ENCODE measurements around the gene LENG1. TPM values are rescaled to one million over a fixed set of nuclear protein-coding genes. Genes with fewer than 3 reads are reported as not detected.
A peak's percentile ranks its signal among the peaks of the same experiment; 100 is the strongest.

The LENG1 gene
- total and polyA plus RNA-seq, 9 of the 15 experiments (the other 6 are each of a cell fraction or from before 2014, with no cell fraction given), result 0.30 to 10.5 (median 4.7) TPM

DNA sequence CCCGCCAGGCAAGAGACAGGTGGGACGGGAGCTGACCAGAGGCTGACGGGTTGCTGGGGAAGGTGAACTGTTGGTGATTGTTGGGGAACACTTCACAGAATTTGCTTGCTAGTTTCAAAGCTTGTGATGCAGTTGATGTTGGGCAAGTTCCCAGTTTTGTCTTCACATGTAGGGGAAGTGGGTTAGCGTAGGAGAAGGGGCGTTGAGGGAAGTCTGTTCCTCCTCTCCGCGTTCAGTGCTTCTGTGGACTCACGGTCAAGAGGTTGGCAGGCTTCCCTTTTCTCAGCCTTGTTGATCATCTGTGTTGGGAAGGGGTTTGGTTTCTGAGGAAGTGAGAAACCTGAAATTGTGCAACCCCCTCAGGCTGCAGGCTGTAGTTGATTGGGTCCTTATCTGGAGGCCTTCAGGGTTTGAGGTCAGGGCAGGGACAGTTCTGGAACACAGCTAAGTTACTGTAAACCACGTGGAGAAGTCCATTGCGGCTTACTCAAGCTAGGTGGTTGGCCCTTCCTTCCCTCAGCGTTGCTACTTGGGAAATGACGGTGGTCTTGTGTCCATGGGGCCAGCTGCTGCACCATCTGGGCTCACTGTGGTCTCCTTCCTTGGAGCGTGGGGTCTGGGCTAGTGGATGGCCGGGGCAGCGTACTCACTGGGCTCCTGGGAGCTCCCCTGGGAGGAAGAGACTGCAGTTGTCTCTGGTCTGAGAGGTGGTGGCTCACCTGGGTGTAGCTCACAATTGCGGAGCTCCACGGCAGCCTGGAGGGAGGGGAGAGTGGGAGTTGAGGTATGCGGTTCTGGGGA is 48.7 kb upstream of the LENG1 start (continued):
- TF ChIP-seq, protein P1, sequence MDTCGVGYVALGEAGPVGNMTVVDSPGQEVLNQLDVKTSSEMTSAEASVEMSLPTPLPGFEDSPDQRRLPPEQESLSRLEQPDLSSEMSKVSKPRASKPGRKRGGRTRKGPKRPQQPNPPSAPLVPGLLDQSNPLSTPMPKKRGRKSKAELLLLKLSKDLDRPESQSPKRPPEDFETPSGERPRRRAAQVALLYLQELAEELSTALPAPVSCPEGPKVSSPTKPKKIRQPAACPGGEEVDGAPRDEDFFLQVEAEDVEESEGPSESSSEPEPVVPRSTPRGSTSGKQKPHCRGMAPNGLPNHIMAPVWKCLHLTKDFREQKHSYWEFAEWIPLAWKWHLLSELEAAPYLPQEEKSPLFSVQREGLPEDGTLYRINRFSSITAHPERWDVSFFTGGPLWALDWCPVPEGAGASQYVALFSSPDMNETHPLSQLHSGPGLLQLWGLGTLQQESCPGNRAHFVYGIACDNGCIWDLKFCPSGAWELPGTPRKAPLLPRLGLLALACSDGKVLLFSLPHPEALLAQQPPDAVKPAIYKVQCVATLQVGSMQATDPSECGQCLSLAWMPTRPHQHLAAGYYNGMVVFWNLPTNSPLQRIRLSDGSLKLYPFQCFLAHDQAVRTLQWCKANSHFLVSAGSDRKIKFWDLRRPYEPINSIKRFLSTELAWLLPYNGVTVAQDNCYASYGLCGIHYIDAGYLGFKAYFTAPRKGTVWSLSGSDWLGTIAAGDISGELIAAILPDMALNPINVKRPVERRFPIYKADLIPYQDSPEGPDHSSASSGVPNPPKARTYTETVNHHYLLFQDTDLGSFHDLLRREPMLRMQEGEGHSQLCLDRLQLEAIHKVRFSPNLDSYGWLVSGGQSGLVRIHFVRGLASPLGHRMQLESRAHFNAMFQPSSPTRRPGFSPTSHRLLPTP (IDR thresholded peaks at IDR 0.05; ENCODE audit: borderline replicate concordance, extremely low read depth, insufficient read length), result no peak
- TF ChIP-seq NFATC3 (IDR thresholded peaks at IDR 0.05), result no peak
- 0 out of 2 replicates have a peak, but pooled peaks have one; percentile 60 for TF ChIP-seq BCL6 (CRISPR knock-in tag; IDR thresholded peaks at IDR 0.05)
- TF ChIP-seq NEUROD1 (IDR thresholded peaks at IDR 0.05; ENCODE audit: borderline replicate concordance, low read depth, low read length, partially characterized antibody), result no peak
- TF ChIP-seq RBBP5 (IDR thresholded peaks at IDR 0.05; ENCODE audit: borderline replicate concordance, insufficient read depth, low read length, poor library complexity, severe bottlenecking), result peak; percentile 54
- no peak for TF ChIP-seq JUNB (CRISPR knock-in tag; conservative IDR thresholded peaks at IDR 0.05)
- TF ChIP-seq SREBF1 (IDR thresholded peaks at IDR 0.05; ENCODE audit: borderline replicate concordance, low read depth, low read length), result no peak; the same call in 1 of the 2 replicates
- TF ChIP-seq, protein P2, sequence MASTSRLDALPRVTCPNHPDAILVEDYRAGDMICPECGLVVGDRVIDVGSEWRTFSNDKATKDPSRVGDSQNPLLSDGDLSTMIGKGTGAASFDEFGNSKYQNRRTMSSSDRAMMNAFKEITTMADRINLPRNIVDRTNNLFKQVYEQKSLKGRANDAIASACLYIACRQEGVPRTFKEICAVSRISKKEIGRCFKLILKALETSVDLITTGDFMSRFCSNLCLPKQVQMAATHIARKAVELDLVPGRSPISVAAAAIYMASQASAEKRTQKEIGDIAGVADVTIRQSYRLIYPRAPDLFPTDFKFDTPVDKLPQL (IDR thresholded peaks at IDR 0.05; ENCODE audit: extremely low read depth, insufficient read length), result no peak
- peak in 1 of 2 experiments; percentile 97; a peak in 3 of 4 replicates for TF ChIP-seq HDAC1 (IDR thresholded peaks at IDR 0.05)
- TF ChIP-seq NFRKB (IDR thresholded peaks at IDR 0.05; ENCODE audit: low read depth), result no peak
- TF ChIP-seq ZNF354B (CRISPR knock-in tag; IDR thresholded peaks at IDR 0.05), result no peak
- TF ChIP-seq CBX3 (IDR thresholded peaks at IDR 0.05; ENCODE audit: borderline replicate concordance in 1 of 2, low read length in 2 of 2), result peak in 1 of 2 experiments; percentile 77; a peak in 1 of 3 replicates
- no peak for TF ChIP-seq ZNF224 (CRISPR knock-in tag; IDR thresholded peaks at IDR 0.05)
- peak; percentile 78 to 86 for TF ChIP-seq MLLT1 (IDR thresholded peaks at IDR 0.05)
- TF ChIP-seq ZNF184 (CRISPR knock-in tag; IDR thresholded peaks at IDR 0.05), result no peak
- TF ChIP-seq, protein P3, sequence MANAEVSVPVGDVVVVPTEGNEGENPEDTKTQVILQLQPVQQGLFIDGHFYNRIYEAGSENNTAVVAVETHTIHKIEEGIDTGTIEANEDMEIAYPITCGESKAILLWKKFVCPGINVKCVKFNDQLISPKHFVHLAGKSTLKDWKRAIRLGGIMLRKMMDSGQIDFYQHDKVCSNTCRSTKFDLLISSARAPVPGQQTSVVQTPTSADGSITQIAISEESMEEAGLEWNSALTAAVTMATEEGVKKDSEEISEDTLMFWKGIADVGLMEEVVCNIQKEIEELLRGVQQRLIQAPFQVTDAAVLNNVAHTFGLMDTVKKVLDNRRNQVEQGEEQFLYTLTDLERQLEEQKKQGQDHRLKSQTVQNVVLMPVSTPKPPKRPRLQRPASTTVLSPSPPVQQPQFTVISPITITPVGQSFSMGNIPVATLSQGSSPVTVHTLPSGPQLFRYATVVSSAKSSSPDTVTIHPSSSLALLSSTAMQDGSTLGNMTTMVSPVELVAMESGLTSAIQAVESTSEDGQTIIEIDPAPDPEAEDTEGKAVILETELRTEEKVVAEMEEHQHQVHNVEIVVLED (CRISPR knock-in tag; IDR thresholded peaks at IDR 0.05), result no peak
- TF ChIP-seq ZNF740 (CRISPR knock-in tag; IDR thresholded peaks at IDR 0.05), result no peak
- TF ChIP-seq ZNF740 (tag; IDR thresholded peaks at IDR 0.05), result no peak
- no peak for TF ChIP-seq CBX5 (IDR thresholded peaks at IDR 0.05; ENCODE audit: borderline replicate concordance, low read depth)
- TF ChIP-seq STAT5B (CRISPR knock-in tag; IDR thresholded peaks at IDR 0.05), result no peak

Data from K562 (cell line).